ENCODE results near the gene MBNL1. TPM values are rescaled to one million over a fixed set of nuclear protein-coding genes. Genes with fewer than 3 reads are reported as not detected.

Gene MBNL1
- total and polyA plus RNA-seq, 2 donors (not counting 3 experiments of a cell fraction or from before 2014, with no cell fraction given): 179 to 362 TPM

DNA sequence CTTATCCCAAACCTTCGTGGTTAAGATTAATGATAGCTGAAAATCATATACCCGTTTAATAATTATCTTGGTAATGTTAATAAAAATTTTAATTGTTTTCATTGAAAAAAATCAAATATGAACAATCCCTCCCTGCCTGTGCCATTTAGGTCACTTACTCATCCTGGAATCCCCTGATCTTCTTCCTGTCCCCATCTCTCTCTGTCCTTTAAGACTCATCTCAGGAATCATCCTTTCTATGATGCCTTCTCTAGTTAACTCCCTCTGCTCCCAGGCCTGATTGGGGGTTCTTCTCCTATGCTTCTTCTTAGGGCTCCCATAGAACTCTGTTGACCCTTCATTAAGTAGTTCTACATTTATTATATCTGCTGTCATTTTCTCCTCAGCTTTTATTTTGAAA, 91.6 kb downstream of the MBNL1 start:
- CTCF ChIA-PET: interaction anchor here (1.3 to 1.5 kb wide), 3 partner anchors 14 to 32 kb away, joined by 4 to 6 read pairs (median 4); no protein-coding TSS in a partner anchor
- H4K20me1 ChIP-seq (replicated peaks; ENCODE audit: control insufficient read depth, extremely low read depth, insufficient read depth, low read length): peaks cover 32% of the 10 kb centered on the region

DNA sequence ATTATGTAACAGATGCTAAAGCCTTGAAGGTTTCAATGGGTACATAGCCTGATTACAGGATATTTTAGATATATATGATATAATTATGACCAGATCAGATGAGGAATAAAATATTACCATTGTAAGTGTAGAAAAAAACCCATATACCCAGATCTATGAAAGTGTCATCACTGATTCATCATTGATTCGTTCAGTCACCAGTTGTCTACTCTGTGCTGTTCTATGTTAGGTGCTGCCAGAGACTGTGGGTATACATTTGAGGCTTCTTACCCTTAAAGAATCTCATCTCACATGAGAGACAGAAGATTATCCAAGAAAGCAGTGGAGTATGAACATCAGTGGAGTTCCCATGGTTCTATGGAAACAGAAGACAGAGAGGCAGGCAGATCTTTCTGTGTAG, 92.2 kb downstream of the MBNL1 start:
- ChIA-PET POLR2A (no interaction called here), CTCF (no interaction called here)
- H3K79me2 ChIP-seq (ENCODE audit: control insufficient read depth, insufficient read depth, low read length): peaks cover 99% of the 10 kb centered on the region
- no peak for DNase-seq (ENCODE audit: low read depth, low spot score)
- intact Hi-C loops (cut with micrococcal nuclease) (no loop called here), dilution Hi-C loops (cut with MboI; ENCODE audit: extremely low pct_ligation_motif_present, low sequenced_read_pairs) (no loop called here)
- no peak overlapping the region for H3K4me3 ChIP-seq (replicated peaks in 1 of 3; ENCODE audit: insufficient read depth in 1 of 3, low read depth in 1 of 3, low read length in 3 of 3)
- no peaks in the 10 kb centered on the region for H3K9me1 ChIP-seq (replicated peaks; ENCODE audit: control insufficient read depth, extremely low read depth, insufficient read depth, low read length)
- H4K20me1 ChIP-seq (replicated peaks; ENCODE audit: control insufficient read depth, extremely low read depth, insufficient read depth, low read length): peaks cover 30% of the 10 kb centered on the region
- FAIRE-seq: no peak
- no peak overlapping the region for H2AFZ ChIP-seq (ENCODE audit: low read depth, low read length)
- BruUV-seq (replicated peaks): no TSS peak
- H3K4me1 ChIP-seq (ENCODE audit: control insufficient read depth, extremely low read depth, insufficient read depth, low read length): peaks cover 35% of the 10 kb centered on the region
- H3K9ac ChIP-seq (replicated peaks; ENCODE audit: extremely low read depth, insufficient read depth, low read length): no peak overlapping the region
- no peaks in the 10 kb centered on the region for H3K27me3 ChIP-seq (ENCODE audit: control insufficient read depth in 2 of 2, insufficient read depth in 2 of 2, low read length in 2 of 2)
- TF ChIP-seq JUN (IDR thresholded peaks at IDR 0.05; ENCODE audit: borderline replicate concordance, insufficient read depth, insufficient read length, low read depth) (no peak), POLR2AphosphoS5 (IDR thresholded peaks at IDR 0.05; ENCODE audit: insufficient read depth, low read depth, low read length) (no peak), MYC (IDR thresholded peaks at IDR 0.05; ENCODE audit: low read depth, low read length) (no peak), GATA2 (IDR thresholded peaks at IDR 0.05; ENCODE audit: insufficient read depth, insufficient read length, low read depth, low read length) (no peak), FOS (IDR thresholded peaks at IDR 0.05; ENCODE audit: borderline replicate concordance, insufficient read depth, low read length) (no peak), EZH2 (IDR thresholded peaks at IDR 0.05; ENCODE audit: borderline replicate concordance, low read depth, low read length, severe bottlenecking) (no peak), POLR2A (IDR thresholded peaks at IDR 0.05; ENCODE audit: low read depth, low read length) (no peak)
- TF ChIP-seq, protein P1, sequence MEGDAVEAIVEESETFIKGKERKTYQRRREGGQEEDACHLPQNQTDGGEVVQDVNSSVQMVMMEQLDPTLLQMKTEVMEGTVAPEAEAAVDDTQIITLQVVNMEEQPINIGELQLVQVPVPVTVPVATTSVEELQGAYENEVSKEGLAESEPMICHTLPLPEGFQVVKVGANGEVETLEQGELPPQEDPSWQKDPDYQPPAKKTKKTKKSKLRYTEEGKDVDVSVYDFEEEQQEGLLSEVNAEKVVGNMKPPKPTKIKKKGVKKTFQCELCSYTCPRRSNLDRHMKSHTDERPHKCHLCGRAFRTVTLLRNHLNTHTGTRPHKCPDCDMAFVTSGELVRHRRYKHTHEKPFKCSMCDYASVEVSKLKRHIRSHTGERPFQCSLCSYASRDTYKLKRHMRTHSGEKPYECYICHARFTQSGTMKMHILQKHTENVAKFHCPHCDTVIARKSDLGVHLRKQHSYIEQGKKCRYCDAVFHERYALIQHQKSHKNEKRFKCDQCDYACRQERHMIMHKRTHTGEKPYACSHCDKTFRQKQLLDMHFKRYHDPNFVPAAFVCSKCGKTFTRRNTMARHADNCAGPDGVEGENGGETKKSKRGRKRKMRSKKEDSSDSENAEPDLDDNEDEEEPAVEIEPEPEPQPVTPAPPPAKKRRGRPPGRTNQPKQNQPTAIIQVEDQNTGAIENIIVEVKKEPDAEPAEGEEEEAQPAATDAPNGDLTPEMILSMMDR (IDR thresholded peaks at IDR 0.05; ENCODE audit: extremely low read depth in 1 of 2, insufficient read depth in 1 of 2, low read depth in 1 of 2, low read length in 2 of 2): no peak
- TF ChIP-seq, protein P2, sequence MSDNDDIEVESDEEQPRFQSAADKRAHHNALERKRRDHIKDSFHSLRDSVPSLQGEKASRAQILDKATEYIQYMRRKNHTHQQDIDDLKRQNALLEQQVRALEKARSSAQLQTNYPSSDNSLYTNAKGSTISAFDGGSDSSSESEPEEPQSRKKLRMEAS (IDR thresholded peaks at IDR 0.05; ENCODE audit: insufficient read depth, insufficient read length): no peak
- no peak overlapping the region for H3K27ac ChIP-seq (ENCODE audit: insufficient read depth, low read depth, low read length)
- H3K9me3 ChIP-seq (replicated peaks; ENCODE audit: control insufficient read depth, insufficient read depth, low read length): no peaks in the 10 kb centered on the region
- no peak overlapping the region for H3K4me2 ChIP-seq (ENCODE audit: insufficient read depth, low read length)
- peaks cover 0 to 12% of the 10 kb centered on the region in 2 experiments for H3K36me3 ChIP-seq (ENCODE audit: control insufficient read depth in 2 of 2, extremely low read depth in 1 of 2, insufficient read depth in 2 of 2, low read length in 2 of 2)

More for the DNA sequence above, 91.6 kb downstream of the MBNL1 start:
- intact Hi-C loops (cut with micrococcal nuclease) (no loop called here), dilution Hi-C loops (cut with MboI; ENCODE audit: extremely low pct_ligation_motif_present, low sequenced_read_pairs) (no loop called here)
- FAIRE-seq (no peak), DNase-seq (ENCODE audit: low read depth, low spot score) (no peak)
- Histone ChIP-seq H3K4me1 (ENCODE audit: control insufficient read depth, extremely low read depth, insufficient read depth, low read length) (peaks cover 37% of the 10 kb centered on the region), H3K9me3 (replicated peaks; ENCODE audit: control insufficient read depth, insufficient read depth, low read length) (no peaks in the 10 kb centered on the region), H3K27ac (ENCODE audit: insufficient read depth, low read depth, low read length) (no peak overlapping the region), H3K27me3 (ENCODE audit: control insufficient read depth in 2 of 2, insufficient read depth in 2 of 2, low read length in 2 of 2) (no peaks in the 10 kb centered on the region), H3K4me3 (replicated peaks in 1 of 3; ENCODE audit: insufficient read depth in 1 of 3, low read depth in 1 of 3, low read length in 3 of 3) (no peak overlapping the region), H3K9ac (replicated peaks; ENCODE audit: extremely low read depth, insufficient read depth, low read length) (no peak overlapping the region), H3K36me3 (ENCODE audit: control insufficient read depth in 2 of 2, extremely low read depth in 1 of 2, insufficient read depth in 2 of 2, low read length in 2 of 2) (peaks cover 0 to 12% of the 10 kb centered on the region in 2 experiments), H3K9me1 (replicated peaks; ENCODE audit: control insufficient read depth, extremely low read depth, insufficient read depth, low read length) (no peaks in the 10 kb centered on the region), H3K79me2 (ENCODE audit: control insufficient read depth, insufficient read depth, low read length) (peaks cover 99% of the 10 kb centered on the region), H2AFZ (ENCODE audit: low read depth, low read length) (no peak overlapping the region), H3K4me2 (ENCODE audit: insufficient read depth, low read length) (no peak overlapping the region)
- BruUV-seq (replicated peaks): no TSS peak
- POLR2A ChIA-PET: no interaction called here
- no peak for TF ChIP-seq POLR2A (IDR thresholded peaks at IDR 0.05; ENCODE audit: low read depth, low read length)
- no peak for TF ChIP-seq EZH2 (IDR thresholded peaks at IDR 0.05; ENCODE audit: borderline replicate concordance, low read depth, low read length, severe bottlenecking)
- TF ChIP-seq, protein P2 (IDR thresholded peaks at IDR 0.05; ENCODE audit: insufficient read depth, insufficient read length): no peak
- TF ChIP-seq JUN (IDR thresholded peaks at IDR 0.05; ENCODE audit: borderline replicate concordance, insufficient read depth, insufficient read length, low read depth): no peak
- TF ChIP-seq GATA2 (IDR thresholded peaks at IDR 0.05; ENCODE audit: insufficient read depth, insufficient read length, low read depth, low read length): no peak
